Spleen (tissue), 11 donors: ENCODE data around the gene CAMTA1. TPM values are rescaled to one million over a fixed set of nuclear protein-coding genes. Genes with fewer than 3 reads are reported as not detected.

Experiments used
- DNase-seq: peaks from one replicate; pipeline ENCODE4 v3.0.0-alpha.2; 2020
- H3K27ac ChIP-seq, 8 donors: fragments of 200-600 bp; sonication (generic) in 7 of 8; 1 replicate in 4 of 8; 2 replicates in 4 of 8; pipeline versions ENCODE4 v1.5.0 to v1.8.0; 2016 to 2021; ENCODE audit warnings: inconsistent platforms in 4 of 8, mild to moderate bottlenecking in 4 of 8, moderate library complexity in 1 of 8
- H3K27me3 ChIP-seq, 7 donors: fragments of 200-600 bp; sonication (generic) in 6 of 7; replicated peaks in 1 of 7; 1 replicate in 4 of 7; 2 replicates in 3 of 7; pipeline versions ENCODE4 v1.5.0 to v1.8.0; 2016 to 2021; ENCODE audit warnings: inconsistent platforms in 3 of 7, mild to moderate bottlenecking in 1 of 7
- H3K36me3 ChIP-seq, 6 donors: fragments of 200-600 bp; sonication (generic) in 5 of 6; 1 replicate in 4 of 6; 2 replicates in 2 of 6; pipeline versions ENCODE4 v1.5.0 to v1.8.0; 2016 to 2021; ENCODE audit warnings: inconsistent platforms in 2 of 6
- H3K4me1 ChIP-seq, 6 donors: fragments of 200-600 bp; sonication (generic) in 5 of 6; 1 replicate in 3 of 6; 2 replicates in 3 of 6; pipeline versions ENCODE4 v1.5.0 to v1.8.0; 2016 to 2021; ENCODE audit warnings: inconsistent platforms in 3 of 6
- H3K4me3 ChIP-seq, 8 donors: fragments of 200-600 bp; sonication (generic) in 7 of 8; 1 replicate in 4 of 8; 2 replicates in 4 of 8; pipeline versions ENCODE4 v1.5.0 to v1.8.0; 2016 to 2021; ENCODE audit warnings: inconsistent platforms in 4 of 8, mild to moderate bottlenecking in 4 of 8, moderate library complexity in 2 of 8
- H3K9me3 ChIP-seq, 8 donors: fragments of 200-600 bp; sonication (generic) in 7 of 8; 1 replicate in 4 of 8; 2 replicates in 4 of 8; pipeline versions ENCODE4 v1.5.0 to v1.8.0; 2016 to 2021; ENCODE audit warnings: inconsistent platforms in 4 of 8
- POLR2A ChIP-seq, 3 donors: fragments of 450-650 bp; IDR thresholded peaks; one replicate each; pipeline ENCODE4 v1.5.1; 2017; ENCODE audit warnings: antibody characterized with exemption in 3 of 3, mild to moderate bottlenecking in 1 of 3
- POLR2AphosphoS5 ChIP-seq, 3 donors: sonication (generic); formaldehyde crosslinking; IDR thresholded peaks; one replicate each; pipeline ENCODE4 v1.5.1; 2017; ENCODE audit warnings: antibody characterized with exemption in 3 of 3
- WGBS, 5 donors: extraction: QIAGEN DNeasy Blood & Tissue Kit in 3 of 5; methylation state at CpG; one replicate each; pipeline versions ENCODE4 v1.1.5 to v1.1.7; 2013 to 2018; 5-methylcytosine and 5-hydroxymethylcytosine counted together
- intact Hi-C: fragments of 100-400 bp; cut with DNase I; formaldehyde crosslinking; loops from one replicate; pipeline ENCODE4 v1.15.0; 2023; ENCODE audit warnings: low total_unique reads
- polyA plus RNA-seq, 3 donors: library from polyadenylated mRNA; stranded (reverse); fragments of 200-250 nt; gene quantifications; one replicate each; pipeline ENCODE4 v1.2.1, GENCODE V29; 2013
- total RNA-seq, 7 donors: library from RNA; depleted of rRNA in 3 of 7; stranded (reverse); fragments of >200 nt in 3 of 7; fragmentation: NEBNext Ultra II Directional in 4 of 7; extraction: Animal tissue kit (Norgen Biotek cat#: 25700) in 4 of 7; gene quantifications; one replicate each; pipeline versions ENCODE4 v1.1.0 to v1.2.1, GENCODE V29; 2016 to 2021
- TF ChIP-seq, protein P1 (sequence below), 11 experiments: fragments of 200-600 bp in 7 of 11; fragments of 450-650 bp in 4 of 11; sonication (generic) in 4 of 11; IDR thresholded peaks in 8 of 11; conservative IDR thresholded peaks in 3 of 11; 1 replicate in 7 of 11; 2 replicates in 4 of 11; pipeline versions ENCODE4 v1.4.0 to v1.8.0; 2016 to 2021; ENCODE audit warnings: antibody characterized with exemption in 11 of 11, inconsistent platforms in 4 of 11, mild to moderate bottlenecking in 1 of 11
- donor health status: healthy with polysubstance abuse.
- donor health status: DM: no; HTN: no; CAD: no; lungs with moderate emphysema.
- donor health status: DM: no; HTN: no; CAD: no.
- donor health status: Bipolar disorder and iron deficiency.
- donor health status: healthy.
- donor health status: DM: no; HTN: no; CAD: no.
- donor health status: DM: yes; HTN: yes; CAD: no.

CAMTA1 gene
- total and polyA plus RNA-seq, 10 donors: 53.0 to 106 (median 77.3) TPM

- Histone ChIP-seq H3K9me3 (no peaks in the 10 kb centered on the region), H3K36me3 (no peaks in the 10 kb centered on the region), H3K4me1 (peaks cover 0 to 33% (median 12%) of the 10 kb centered on the region in 6 donors), H3K27me3 (peaks cover 0 to 50% (median 14%) of the 10 kb centered on the region in 7 donors), H3K4me3 (no peak overlapping the region), H3K27ac (no peak overlapping the region)
- intact Hi-C loops: no loop called here
- TF ChIP-seq, protein P1, sequence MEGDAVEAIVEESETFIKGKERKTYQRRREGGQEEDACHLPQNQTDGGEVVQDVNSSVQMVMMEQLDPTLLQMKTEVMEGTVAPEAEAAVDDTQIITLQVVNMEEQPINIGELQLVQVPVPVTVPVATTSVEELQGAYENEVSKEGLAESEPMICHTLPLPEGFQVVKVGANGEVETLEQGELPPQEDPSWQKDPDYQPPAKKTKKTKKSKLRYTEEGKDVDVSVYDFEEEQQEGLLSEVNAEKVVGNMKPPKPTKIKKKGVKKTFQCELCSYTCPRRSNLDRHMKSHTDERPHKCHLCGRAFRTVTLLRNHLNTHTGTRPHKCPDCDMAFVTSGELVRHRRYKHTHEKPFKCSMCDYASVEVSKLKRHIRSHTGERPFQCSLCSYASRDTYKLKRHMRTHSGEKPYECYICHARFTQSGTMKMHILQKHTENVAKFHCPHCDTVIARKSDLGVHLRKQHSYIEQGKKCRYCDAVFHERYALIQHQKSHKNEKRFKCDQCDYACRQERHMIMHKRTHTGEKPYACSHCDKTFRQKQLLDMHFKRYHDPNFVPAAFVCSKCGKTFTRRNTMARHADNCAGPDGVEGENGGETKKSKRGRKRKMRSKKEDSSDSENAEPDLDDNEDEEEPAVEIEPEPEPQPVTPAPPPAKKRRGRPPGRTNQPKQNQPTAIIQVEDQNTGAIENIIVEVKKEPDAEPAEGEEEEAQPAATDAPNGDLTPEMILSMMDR (IDR thresholded peaks at IDR 0.05 in 8 of 11, conservative IDR thresholded peaks at IDR 0.05 in 3 of 11): no peak
- TF ChIP-seq POLR2A (IDR thresholded peaks at IDR 0.05): no peak
- no peak for TF ChIP-seq POLR2AphosphoS5 (IDR thresholded peaks at IDR 0.05)
- 88 to 96% (median 92%) methylated on average over 3 of the region's 3 CpGs for WGBS, 5 donors
- no peak for DNase-seq
Observed at GRCh38 chr1:6960860-6961259, 175.6 kb downstream of the CAMTA1 start.

DNA sequence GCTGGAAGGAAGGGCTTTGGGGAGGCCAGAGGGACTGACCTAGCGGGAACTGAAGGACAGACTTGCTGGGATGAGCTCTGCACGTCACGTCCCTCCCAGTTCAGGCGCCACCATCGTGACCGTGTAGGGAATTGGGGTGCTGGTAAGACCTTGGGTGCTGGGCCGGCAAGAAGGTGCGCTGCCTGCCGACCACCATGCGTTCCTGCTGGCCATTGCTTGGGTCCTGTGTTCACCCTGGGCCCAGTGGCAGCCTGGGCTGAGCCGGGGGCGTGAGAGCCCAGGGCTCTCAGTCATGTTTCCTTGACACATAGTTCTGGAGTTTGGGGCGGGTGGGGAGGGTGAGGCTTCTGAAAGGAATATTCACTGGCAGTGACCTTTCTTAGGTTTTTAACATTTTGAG lies 176.0 kb downstream of the CAMTA1 start:
- Histone ChIP-seq H3K4me3 (no peak overlapping the region), H3K36me3 (no peaks in the 10 kb centered on the region), H3K9me3 (no peaks in the 10 kb centered on the region), H3K27me3 (peaks cover 0 to 54% (median 14%) of the 10 kb centered on the region in 7 donors), H3K4me1 (peaks cover 0 to 31% (median 12%) of the 10 kb centered on the region in 6 donors), H3K27ac (no peak overlapping the region)
- WGBS, 5 donors: 92 to 96% (median 94%) methylated on average over 13 of the region's 13 CpGs
- TF ChIP-seq POLR2AphosphoS5 (IDR thresholded peaks at IDR 0.05) (no peak), POLR2A (IDR thresholded peaks at IDR 0.05) (no peak)
- TF ChIP-seq, protein P1 (IDR thresholded peaks at IDR 0.05 in 8 of 11, conservative IDR thresholded peaks at IDR 0.05 in 3 of 11): no peak
- intact Hi-C loops: no loop called here
- no peak for DNase-seq

GRCh38 chr1:6961905-6962477 lies 176.7 kb downstream of the CAMTA1 start:
- intact Hi-C loops: no loop called here
- WGBS, 5 donors: 8 to 29% (median 13%) methylated on average over 28 to 31 of the region's 31 CpGs
- Histone ChIP-seq H3K9me3 (no peaks in the 10 kb centered on the region), H3K27ac (peak overlapping the region in 2 of 8 donors; percentile 4 to 23), H3K27me3 (peaks cover 0 to 61% (median 14%) of the 10 kb centered on the region in 7 donors), H3K4me1 (peaks cover 0 to 31% (median 12%) of the 10 kb centered on the region in 6 donors), H3K36me3 (no peaks in the 10 kb centered on the region), H3K4me3 (peak overlapping the region in 3 of 8 donors; percentile 13 to 57 (median 16))
- no peak for DNase-seq
- TF ChIP-seq POLR2AphosphoS5 (IDR thresholded peaks at IDR 0.05) (no peak), POLR2A (IDR thresholded peaks at IDR 0.05) (no peak)
- TF ChIP-seq, protein P1 (IDR thresholded peaks at IDR 0.05 in 8 of 11, conservative IDR thresholded peaks at IDR 0.05 in 3 of 11): no peak

DNA sequence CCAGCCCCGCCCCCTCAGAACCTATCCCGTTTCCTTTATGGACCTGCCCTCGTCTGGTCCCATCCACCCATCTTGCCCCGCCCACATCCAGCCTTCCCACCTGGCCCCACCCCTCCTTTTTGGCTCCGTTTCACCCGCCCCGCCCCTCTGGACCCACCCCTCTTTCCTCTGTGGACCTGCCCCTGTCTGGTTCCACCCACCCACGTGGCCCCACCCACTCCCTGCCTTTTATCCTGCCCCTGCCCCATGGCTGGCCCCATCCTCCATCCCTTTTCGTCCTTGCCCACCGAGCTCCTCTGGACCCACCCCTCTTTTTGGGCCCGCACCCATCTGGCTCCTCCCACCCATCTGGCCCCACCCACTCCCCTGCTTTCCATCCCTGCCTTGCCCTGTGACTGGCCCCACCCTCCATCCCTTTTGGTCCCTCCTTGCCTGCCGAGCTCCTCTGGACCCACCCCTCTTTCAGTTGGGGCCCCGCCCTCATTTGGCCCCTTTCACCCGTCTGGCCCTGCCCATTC lies 177.3 kb downstream of the CAMTA1 start:
- intact Hi-C loops: no loop called here
- TF ChIP-seq, protein P1 (IDR thresholded peaks at IDR 0.05 in 8 of 11, conservative IDR thresholded peaks at IDR 0.05 in 3 of 11): no peak
- peaks cover 0 to 31% (median 12%) of the 10 kb centered on the region in 6 donors for H3K4me1 ChIP-seq
- WGBS, 5 donors: 2 to 9% (median 5%) methylated on average over 13 to 14 of the region's 14 CpGs
- H3K9me3 ChIP-seq: no peaks in the 10 kb centered on the region
- no peaks in the 10 kb centered on the region for H3K36me3 ChIP-seq
- no peak overlapping the region for H3K27ac ChIP-seq
- DNase-seq: no peak
- H3K4me3 ChIP-seq: peak overlapping the region in 3 of 8 donors; percentile 13 to 57 (median 16)
- H3K27me3 ChIP-seq: peaks cover 0 to 67% (median 14%) of the 10 kb centered on the region in 7 donors
